Esophagus squamous epithelium (tissue), 5 donors: ENCODE measurements around the gene ARL5B. TPM values are rescaled to one million over a fixed set of nuclear protein-coding genes. Genes with fewer than 3 reads are reported as not detected.

ENCODE experiments used
- DNase-seq: peaks from one replicate; lab custom pipeline; 2025; lab: John Stamatoyannopoulos, UW
- H3K27ac ChIP-seq, 4 donors: fragments of 200-600 bp; sonication (generic); one replicate each; pipeline ENCODE4 v1.5.1; 2016 to 2019; ENCODE audit warnings: mild to moderate bottlenecking in 1 of 4
- H3K27me3 ChIP-seq, 4 donors: fragments of 200-600 bp; sonication (generic); 1 replicate in 3 of 4; 2 replicates in 1 of 4; pipeline versions ENCODE4 v1.5.1 to v1.6.0; 2017 to 2021; ENCODE audit warnings: antibody characterized with exemption in 1 of 4
- H3K36me3 ChIP-seq, 3 donors: fragments of 200-600 bp; sonication (generic); one replicate each; pipeline ENCODE4 v1.5.1; 2016 to 2019
- H3K4me1 ChIP-seq, 3 donors: fragments of 200-600 bp; sonication (generic); one replicate each; pipeline ENCODE4 v1.5.1; 2017 to 2019
- H3K4me3 ChIP-seq, 4 donors: fragments of 200-600 bp; sonication (generic); 1 replicate in 3 of 4; 2 replicates in 1 of 4; pipeline ENCODE4 v1.5.1; 2016 to 2019; ENCODE audit warnings: mild to moderate bottlenecking in 2 of 4, moderate library complexity in 1 of 4
- H3K9me3 ChIP-seq, 3 donors: fragments of 200-600 bp; sonication (generic); one replicate each; pipeline ENCODE4 v1.5.1; 2016 to 2019
- POLR2A ChIP-seq, 4 donors: fragments of 450-650 bp; IDR thresholded peaks; one replicate each; pipeline ENCODE4 v1.6.1; 2017; ENCODE audit warnings: antibody characterized with exemption in 4 of 4, mild to moderate bottlenecking in 4 of 4, moderate library complexity in 3 of 4
- WGBS, 2 donors: methylation state at CpG; one replicate each; pipeline ENCODE4 v1.1.5; 2018; 5-methylcytosine and 5-hydroxymethylcytosine counted together
- intact Hi-C: fragments of 100-400 bp; cut with DNase I; formaldehyde crosslinking; loops from one replicate; pipeline ENCODE4 v1.15.0; 2022
- total RNA-seq, 4 donors: library from RNA; depleted of rRNA; stranded (reverse); fragments of >200 nt; gene quantifications; one replicate each; pipeline ENCODE4 v1.1.0, GENCODE V29; 2016
- TF ChIP-seq, protein P1 (sequence below), 6 experiments: fragments of 450-650 bp in 4 of 6; fragments of 200-600 bp in 2 of 6; sonication (generic) in 2 of 6; IDR thresholded peaks; one replicate each; pipeline ENCODE4 v1.5.1; 2016 to 2019; ENCODE audit warnings: antibody characterized with exemption in 6 of 6, mild to moderate bottlenecking in 4 of 6, moderate library complexity in 4 of 6
- donor health status: DM: yes; HTN: yes; CAD: no.

Gene ARL5B
- total RNA-seq, 4 donors from 2014 or later: 11.8 to 24.5 (median 12.5) TPM

DNA sequence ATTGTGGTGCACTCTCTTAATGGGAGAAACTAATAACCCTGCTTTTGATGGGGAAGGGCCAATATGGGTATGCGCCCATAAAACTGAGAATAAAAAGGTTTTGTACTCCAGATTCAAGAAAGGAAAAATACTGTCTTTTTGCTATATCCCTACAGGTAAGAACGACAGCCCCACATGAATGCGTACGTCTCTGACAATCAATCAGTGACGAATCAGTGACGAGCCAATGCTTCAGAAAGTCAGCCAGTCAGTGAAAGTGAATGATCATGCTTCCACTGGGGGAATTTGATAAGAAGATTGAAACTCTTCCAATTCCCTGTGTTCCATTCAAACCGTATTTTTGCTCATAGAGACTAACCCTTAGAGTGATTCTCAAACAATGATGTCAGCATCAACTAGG, 26.3 kb downstream of the ARL5B start:
- WGBS, 2 donors: 73 to 83% methylated on average over 7 of the region's 7 CpGs
- intact Hi-C loops: no loop called here
- TF ChIP-seq POLR2A (IDR thresholded peaks at IDR 0.05): no peak
- TF ChIP-seq, protein P1, sequence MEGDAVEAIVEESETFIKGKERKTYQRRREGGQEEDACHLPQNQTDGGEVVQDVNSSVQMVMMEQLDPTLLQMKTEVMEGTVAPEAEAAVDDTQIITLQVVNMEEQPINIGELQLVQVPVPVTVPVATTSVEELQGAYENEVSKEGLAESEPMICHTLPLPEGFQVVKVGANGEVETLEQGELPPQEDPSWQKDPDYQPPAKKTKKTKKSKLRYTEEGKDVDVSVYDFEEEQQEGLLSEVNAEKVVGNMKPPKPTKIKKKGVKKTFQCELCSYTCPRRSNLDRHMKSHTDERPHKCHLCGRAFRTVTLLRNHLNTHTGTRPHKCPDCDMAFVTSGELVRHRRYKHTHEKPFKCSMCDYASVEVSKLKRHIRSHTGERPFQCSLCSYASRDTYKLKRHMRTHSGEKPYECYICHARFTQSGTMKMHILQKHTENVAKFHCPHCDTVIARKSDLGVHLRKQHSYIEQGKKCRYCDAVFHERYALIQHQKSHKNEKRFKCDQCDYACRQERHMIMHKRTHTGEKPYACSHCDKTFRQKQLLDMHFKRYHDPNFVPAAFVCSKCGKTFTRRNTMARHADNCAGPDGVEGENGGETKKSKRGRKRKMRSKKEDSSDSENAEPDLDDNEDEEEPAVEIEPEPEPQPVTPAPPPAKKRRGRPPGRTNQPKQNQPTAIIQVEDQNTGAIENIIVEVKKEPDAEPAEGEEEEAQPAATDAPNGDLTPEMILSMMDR (IDR thresholded peaks at IDR 0.05): no peak

DNA sequence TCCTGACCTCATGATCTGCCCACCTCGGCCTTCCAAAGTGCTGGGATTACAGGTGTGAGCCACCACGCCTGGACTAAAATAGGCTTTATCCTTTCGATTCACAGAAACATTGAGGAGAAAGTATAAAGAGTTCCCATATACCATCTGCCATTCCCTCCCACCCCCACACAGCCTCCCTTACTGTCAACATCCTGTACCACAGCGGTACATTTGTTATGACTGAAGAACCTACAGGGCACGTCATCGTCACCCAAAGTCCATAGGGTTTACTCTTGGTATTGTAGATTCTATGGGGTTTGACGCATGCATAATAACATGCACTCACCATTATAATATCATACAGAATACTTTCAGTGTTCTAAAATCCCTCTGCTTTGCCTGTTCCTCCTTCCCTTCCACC, 28.0 kb downstream of the ARL5B start:
- Histone ChIP-seq H3K4me1 (peaks cover 0 to 8% (median 0%) of the 10 kb centered on the region in 3 donors), H3K27ac (no peak overlapping the region), H3K27me3 (no peaks in the 10 kb centered on the region), H3K4me3 (no peak overlapping the region), H3K9me3 (no peaks in the 10 kb centered on the region), H3K36me3 (no peaks in the 10 kb centered on the region)
- intact Hi-C loops: no loop called here
- no peak for DNase-seq
- TF ChIP-seq POLR2A (IDR thresholded peaks at IDR 0.05): no peak
- TF ChIP-seq, protein P1 (IDR thresholded peaks at IDR 0.05): no peak
- WGBS, 2 donors: 83 to 84% methylated on average over 6 to 7 of the region's 7 CpGs

More for the DNA sequence above, 26.3 kb downstream of the ARL5B start:
- H3K36me3 ChIP-seq: no peaks in the 10 kb centered on the region
- no peaks in the 10 kb centered on the region for H3K9me3 ChIP-seq
- H3K4me3 ChIP-seq: no peak overlapping the region
- H3K27ac ChIP-seq: no peak overlapping the region
- no peak for DNase-seq
- no peaks in the 10 kb centered on the region for H3K27me3 ChIP-seq
- peaks cover 0 to 8% (median 0%) of the 10 kb centered on the region in 3 donors for H3K4me1 ChIP-seq

DNA sequence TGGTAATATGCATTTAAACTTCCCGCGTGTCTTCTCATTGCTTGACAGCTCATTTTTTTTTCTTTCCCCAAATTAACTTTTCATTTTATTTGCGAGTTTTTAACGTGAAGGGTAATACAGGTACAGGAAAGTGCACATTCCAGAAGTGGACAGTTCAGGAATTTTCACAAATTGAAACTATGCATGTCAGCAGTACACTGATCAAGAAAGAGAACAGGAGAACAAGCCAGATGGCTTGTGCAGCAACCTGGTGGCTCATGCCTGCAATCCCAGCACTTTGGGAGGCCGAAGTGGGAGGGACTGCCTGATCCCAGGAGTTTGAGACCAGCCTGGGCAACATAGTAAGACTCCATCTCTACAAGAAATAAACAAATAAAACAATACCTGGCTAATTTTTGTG, 28.5 kb downstream of the ARL5B start:
- TF ChIP-seq, protein P1 (IDR thresholded peaks at IDR 0.05): no peak
- no peak for TF ChIP-seq POLR2A (IDR thresholded peaks at IDR 0.05)
- 60 to 69% methylated on average over 5 of the region's 5 CpGs for WGBS, 2 donors
- Histone ChIP-seq H3K4me1 (peaks cover 0 to 8% (median 0%) of the 10 kb centered on the region in 3 donors), H3K27me3 (no peaks in the 10 kb centered on the region), H3K9me3 (no peaks in the 10 kb centered on the region), H3K4me3 (no peak overlapping the region), H3K36me3 (no peaks in the 10 kb centered on the region), H3K27ac (no peak overlapping the region)
- no peak for DNase-seq
- intact Hi-C loops: no loop called here

DNA sequence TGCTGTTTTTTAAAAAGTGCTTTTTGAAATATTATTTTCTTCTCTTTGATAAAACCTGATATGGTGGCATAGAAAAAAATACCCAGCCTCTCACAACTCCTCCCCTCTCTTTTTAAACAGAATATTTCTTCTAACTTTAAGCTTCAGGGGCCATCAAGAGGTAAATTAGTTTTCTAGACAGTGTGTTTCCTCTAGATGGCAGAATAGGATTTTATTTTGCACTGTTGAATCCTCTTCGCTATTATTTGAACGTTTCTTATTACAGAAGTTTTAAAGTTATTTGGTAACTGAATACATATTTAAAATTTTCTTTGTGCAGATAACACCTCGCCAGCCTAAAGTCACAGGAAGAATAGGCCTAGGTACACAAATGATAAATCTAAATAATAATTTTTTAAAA, 30.3 kb downstream of the ARL5B start:
- Histone ChIP-seq H3K4me3 (no peak overlapping the region), H3K27me3 (no peaks in the 10 kb centered on the region), H3K36me3 (no peaks in the 10 kb centered on the region), H3K4me1 (peaks cover 0 to 8% (median 0%) of the 10 kb centered on the region in 3 donors), H3K27ac (peak overlapping the region in 1 of 4 donors; percentile 29), H3K9me3 (no peaks in the 10 kb centered on the region)
- intact Hi-C loops: no loop called here
- no peak for TF ChIP-seq POLR2A (IDR thresholded peaks at IDR 0.05)
- TF ChIP-seq, protein P1 (IDR thresholded peaks at IDR 0.05): peak in 5 of 6 experiments; percentile 15 to 63 (median 39)
- WGBS, 2 donors: 13 to 19% methylated on average over 3 of the region's 3 CpGs
- DNase-seq: no peak

DNA sequence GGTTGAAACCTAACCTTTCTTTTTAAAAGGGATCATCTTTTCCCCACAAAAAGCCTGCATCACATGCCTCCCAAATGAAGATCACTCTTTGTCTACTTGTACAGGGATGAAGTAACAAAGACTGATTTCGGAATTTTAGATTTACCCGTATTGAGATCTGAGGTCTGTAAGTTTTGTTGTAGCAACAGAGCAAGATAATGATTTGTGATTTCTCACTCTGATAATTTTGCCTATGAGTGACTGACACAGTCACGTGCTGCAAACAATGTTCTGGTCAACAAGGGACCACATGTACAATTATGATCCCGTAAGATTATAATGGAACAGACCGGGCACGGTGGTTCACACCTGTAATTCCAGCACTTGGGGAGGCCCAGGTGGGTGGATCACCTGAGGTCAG, 31.3 kb downstream of the ARL5B start:
- Histone ChIP-seq H3K4me3 (no peak overlapping the region), H3K36me3 (no peaks in the 10 kb centered on the region), H3K27me3 (no peaks in the 10 kb centered on the region), H3K4me1 (peaks cover 0 to 8% (median 0%) of the 10 kb centered on the region in 3 donors), H3K9me3 (no peaks in the 10 kb centered on the region), H3K27ac (no peak overlapping the region)
- DNase-seq: no peak
- intact Hi-C loops: no loop called here
- WGBS, 2 donors: 77 to 90% methylated on average over 6 of the region's 6 CpGs
- no peak for TF ChIP-seq POLR2A (IDR thresholded peaks at IDR 0.05)
- TF ChIP-seq, protein P1 (IDR thresholded peaks at IDR 0.05): no peak
